GM19463 (cell line): Measurements from ENCODE around the gene ANKRD66.
A peak's percentile ranks its signal among the peaks of the same experiment; 100 is the strongest.
"Not testable (repeated sequence)": the region's sequence is repeated elsewhere in the genome, so short reads cannot be mapped to it uniquely, and the experiment has no call there.

Experiments used
- ATAC-seq: cut with Tn5 transposase; IDR thresholded peaks from one replicate; pipeline ENCODE4 v1.9.1; 2021; ENCODE audit warnings: mild to moderate bottlenecking, moderate library complexity; ENCODE audit not compliant: unreplicated experiment

The ANKRD66 gene

DNA sequence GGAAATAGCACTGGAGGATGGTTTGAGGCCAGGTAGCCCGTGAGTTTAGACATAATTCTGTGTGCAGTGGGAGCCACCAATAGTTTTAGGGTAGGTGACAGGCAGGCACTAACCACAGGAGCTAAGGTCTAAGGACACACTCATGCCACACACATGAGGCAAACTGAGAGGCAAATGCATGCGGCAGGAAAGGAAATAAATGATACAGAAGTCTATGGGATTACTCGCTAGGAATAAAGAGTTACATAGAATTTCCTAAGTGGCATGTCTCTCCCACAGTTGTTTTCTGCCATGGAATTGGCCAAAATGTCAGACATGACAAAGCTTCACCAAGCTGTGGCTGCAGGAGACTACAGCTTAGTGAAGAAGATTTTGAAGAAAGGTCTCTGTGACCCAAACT is 4.9 kb downstream of the ANKRD66 start:
- ATAC-seq, result no peak

GRCh38 chr6:46755865-46756264 is 9.1 kb downstream of the ANKRD66 start:
- ATAC-seq, result no peak

- no peak for ATAC-seq
Observed at GRCh38 chr6:46756469-46757213, 9.9 kb downstream of the ANKRD66 start.

- ATAC-seq, result no peak
Observed at GRCh38 chr6:46757214-46757596, 10.5 kb downstream of the ANKRD66 start.

DNA sequence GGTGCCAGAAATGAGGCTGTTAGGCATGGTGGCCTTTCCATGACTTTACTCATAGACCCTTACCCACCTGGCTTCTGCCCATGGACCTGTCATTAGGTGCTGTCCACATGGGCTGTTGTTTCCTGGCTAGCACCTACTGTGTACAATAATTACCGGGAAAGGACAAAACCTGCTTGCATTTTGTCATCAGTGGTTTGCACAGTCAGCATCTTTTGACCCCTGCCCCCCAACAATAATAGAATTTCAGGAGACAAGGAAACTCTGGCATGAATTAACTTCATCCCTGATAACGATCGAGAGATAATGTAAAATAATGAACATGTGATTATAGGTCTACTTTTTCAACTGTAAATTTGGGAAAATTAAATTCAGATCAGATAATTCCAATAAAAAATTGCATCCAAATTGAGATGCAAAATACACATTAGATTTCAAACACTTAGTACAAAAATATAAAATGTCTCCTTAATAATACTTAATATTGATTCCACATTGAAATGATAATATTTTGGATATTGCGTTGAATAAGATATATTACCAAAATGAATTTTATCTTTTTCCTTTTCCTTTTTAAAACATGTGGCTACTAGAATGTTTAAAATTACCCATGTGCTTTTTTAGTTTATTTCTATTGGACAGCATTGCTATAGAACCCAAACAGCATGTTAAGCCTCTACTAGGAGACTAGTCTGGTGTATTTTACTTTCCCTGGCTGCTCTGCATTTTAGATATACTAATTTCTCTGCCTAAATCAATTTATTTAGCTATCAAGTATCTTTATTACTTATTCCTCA is 12.4 kb downstream of the ANKRD66 start:
- ATAC-seq, result no peak

DNA sequence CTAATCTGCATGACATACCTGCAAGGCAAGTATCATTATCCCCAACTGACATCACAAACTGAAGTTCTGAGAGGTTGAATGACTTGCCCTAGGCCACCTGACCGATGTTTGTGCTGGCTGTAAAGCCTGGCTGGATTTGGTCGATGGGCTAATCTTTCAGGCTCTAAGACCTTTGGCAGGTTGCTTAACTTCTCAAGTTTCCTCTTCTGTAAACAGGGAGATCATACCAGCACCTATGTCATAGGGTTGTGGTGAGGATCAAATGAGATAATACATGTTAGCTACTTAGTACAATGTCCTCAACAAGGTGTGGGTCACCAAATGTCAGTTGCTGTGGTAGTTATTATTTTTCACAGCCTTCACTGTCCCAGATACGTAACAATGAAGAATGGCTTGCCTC is 14.2 kb downstream of the ANKRD66 start:
- ATAC-seq, result no peak

DNA sequence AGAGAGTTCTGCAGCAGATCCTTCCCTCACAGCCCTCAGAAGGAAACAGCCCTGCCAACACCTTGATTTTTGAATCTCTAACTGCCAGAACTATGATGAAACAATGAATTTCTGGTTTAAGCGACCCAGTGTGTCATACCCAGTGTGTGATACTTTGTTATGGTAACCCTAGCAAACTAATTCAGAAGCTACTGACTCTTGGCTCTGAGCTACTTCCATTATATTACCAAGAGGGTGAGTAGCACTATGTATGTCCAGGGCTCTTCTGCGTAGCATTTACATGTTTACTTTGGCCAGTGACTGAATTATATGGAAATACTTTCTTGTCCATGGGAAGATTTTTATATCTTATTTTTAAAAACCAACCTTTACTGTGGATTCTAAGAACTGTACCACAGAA is 16.7 kb downstream of the ANKRD66 start:
- no peak for ATAC-seq

DNA sequence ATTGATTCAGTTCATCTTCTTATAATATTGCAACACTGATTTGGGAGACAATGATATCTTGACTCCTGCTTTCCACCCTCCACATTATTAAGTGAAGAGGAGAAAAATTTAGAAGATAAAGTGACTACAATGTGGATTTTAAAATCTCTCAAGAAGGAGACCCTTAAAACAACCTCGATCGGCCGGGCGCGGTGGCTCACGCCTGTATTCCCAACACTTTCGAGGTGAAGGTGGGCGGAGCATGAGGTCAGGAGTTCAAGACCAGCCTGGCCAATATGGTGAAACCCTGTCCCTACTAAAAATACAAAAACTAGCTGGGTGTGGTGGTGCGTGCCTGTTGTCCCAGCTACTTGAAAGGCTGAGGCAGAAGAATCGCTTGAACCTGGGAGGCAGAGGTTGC is 17.5 kb downstream of the ANKRD66 start:
- ATAC-seq, result not testable (repeated sequence)

DNA sequence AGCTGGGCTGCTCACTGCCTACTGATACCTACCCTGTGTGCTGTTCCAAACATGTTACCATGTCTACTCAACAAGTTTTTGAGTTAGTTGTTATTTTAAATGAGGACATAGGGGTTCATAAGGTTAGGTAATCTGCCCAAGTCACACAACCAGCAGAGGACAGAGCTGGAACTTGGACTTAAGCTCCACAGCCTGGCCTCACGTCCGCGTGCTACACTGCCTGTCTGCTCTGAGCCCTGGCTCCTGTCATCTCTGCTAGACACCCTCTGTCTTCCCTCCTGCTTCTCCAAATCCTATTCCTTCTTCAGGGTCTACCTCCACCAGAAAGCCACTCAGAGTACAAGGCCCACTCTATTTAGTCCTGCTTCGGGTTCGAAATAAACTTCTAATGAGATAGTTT is 18.2 kb downstream of the ANKRD66 start:
- ATAC-seq, result no peak

- ATAC-seq, result no peak
Observed at GRCh38 chr6:46772016-46772415, 25.3 kb downstream of the ANKRD66 start.

DNA sequence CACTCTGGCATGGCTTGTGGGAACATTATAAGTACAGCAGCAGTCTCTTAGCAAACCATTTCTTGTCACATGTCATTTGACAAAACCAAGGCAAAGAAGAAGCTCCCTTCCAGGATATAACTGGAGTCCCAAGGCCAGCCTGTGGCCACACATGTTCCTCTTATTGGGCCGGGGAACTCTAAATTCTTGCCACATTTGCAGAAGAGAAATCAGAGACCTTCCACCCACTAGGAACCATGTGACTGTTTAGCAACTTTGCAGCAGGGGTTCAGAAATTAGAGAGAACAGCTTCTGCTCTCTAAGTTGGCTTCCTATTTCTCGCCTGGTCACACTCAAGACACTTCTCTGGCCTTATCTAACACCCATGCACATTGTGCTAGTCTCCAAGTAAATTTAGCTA is 26.0 kb downstream of the ANKRD66 start:
- ATAC-seq, result peak; percentile 56

DNA sequence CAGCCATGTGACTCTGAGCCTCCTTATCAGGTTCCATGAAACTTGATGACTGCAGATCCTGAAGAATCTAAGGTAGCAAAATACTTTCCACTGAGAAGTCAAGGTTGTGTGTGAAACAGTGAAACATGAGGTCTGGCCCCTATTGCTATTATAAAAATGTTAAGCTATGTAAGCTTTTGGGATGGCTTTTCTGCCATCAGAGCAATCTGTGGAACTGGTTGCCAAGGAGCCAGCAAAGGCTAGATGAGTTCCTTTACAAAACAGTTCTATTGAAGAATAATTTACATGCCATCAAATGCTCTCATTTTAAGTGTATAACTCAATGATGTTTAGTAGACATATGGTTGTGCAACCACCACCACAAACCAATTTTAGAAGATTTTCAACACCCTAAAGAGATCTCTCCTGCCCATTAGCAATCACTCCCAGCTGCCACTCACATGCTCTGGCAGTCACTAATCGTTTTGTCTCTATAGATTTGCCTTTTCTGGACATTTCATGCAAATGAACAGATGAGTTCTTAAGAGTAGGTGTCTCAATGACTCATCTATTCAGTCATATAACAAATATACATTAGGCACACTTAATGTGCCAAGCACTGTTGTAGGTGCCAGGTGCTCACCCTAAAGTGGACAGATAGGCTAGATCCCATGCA is 26.6 kb downstream of the ANKRD66 start:
- no peak for ATAC-seq

- not testable (repeated sequence) for ATAC-seq
Observed at GRCh38 chr6:46774736-46775135, 28.0 kb downstream of the ANKRD66 start.

DNA sequence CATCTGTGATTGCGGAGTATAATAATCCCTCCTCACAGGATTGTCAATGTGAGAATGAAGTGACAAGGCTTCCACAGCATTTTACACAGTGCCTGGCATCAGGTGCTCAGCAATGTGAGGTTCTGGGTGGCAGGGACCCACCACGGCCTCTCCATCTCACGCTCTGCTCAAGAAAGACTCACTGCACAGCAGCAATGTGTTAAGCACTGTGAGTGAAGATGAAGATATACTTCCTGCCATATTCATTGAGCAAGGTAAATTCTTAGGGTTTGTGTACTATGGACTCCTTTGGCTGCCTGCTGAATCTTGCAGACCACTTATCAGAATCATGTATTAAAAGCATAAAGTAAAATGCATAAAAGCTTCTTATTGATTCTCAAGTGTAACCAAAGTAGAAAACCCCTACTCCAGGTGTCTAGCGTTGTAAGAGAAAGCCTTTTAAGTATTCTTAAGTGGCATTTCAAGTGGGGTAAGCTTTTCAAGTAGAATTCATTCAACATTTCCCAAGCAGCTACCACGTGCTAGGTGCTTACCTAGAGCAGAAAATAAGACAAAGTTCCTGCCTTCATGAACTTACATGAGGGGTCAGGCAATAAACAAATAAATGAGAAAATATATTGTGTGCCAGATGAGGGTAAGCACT is 29.5 kb downstream of the ANKRD66 start:
- ATAC-seq, result no peak

- ATAC-seq, result no peak
Observed at GRCh38 chr6:46777476-46778346, 31.0 kb downstream of the ANKRD66 start.

DNA sequence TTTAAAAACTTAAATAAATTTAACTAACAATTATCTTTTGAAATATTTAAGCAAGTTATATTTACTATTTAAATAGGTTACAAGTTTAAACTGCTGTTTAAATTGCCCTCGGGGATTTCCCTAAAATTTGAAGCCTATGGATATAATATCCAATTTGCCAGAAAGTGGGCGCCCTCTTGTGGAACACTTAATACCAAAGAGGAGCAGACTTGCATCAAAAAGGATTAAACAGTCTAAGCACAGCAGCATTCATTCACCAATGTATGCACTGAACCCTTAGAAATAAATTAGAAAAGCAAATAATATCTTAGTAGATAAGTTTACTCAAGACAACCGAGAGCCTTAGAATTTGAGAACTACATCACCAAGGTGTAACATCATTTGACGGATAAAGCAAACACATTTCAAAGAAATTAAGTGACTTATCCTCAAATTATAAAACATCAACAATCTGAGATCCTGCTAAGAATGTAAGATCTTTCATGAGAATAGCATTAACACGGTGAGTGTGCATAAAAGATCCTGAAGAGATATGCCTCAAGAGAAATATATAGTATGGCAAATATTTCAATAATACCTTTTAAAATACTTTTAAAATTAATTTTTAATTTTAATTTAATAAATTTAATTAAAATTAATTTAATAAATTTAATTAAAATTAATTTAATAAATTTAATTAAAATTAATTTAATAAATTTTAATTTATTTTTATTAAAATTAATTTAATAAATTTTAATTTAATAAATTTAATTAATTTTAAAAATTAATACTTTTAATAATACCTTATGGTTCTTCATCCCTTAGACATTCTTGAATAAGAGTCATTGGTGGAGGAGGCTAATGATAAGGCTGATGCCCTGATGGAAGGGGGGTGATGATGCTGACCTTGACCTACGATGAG is 35.0 kb downstream of the ANKRD66 start:
- ATAC-seq, result no peak

DNA sequence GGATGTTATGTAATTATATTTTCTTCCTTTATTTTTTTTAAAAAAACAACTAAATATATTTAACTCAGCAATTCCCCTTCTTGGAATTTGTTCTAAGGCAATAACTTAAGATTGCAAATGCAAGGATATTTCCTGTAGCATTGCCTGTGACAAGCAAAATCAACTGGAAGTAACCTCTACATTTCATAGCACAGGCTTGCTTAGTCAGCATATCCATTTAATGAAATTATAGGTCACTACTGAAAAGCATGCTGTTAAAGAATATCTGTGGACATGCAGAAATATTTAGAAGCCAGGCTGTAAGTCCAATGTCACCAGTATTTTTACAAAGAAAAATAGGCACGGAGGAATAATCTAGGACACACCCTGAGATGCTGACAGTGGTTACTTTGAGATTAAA is 37.8 kb downstream of the ANKRD66 start:
- no peak for ATAC-seq

- no peak for ATAC-seq
Observed at GRCh38 chr6:46787871-46788540, 41.3 kb downstream of the ANKRD66 start.

GRCh38 chr6:46788791-46789190 is 42.1 kb downstream of the ANKRD66 start:
- no peak for ATAC-seq
